HG02970 (cell line): ENCODE measurements around the gene PPP1CA.
"Not testable (repeated sequence)": the region's sequence is repeated elsewhere in the genome, so short reads cannot be mapped to it uniquely, and the experiment has no call there.

Experiments
- ATAC-seq: cut with Tn5 transposase; IDR thresholded peaks from one replicate; pipeline ENCODE4 v1.9.1; 2021; ENCODE audit warnings: mild to moderate bottlenecking, moderate library complexity, moderate number of reproducible peaks; ENCODE audit not compliant: unreplicated experiment, low FRiP score

The PPP1CA gene

GRCh38 chr11:67435031-67435726, 33.5 kb upstream of the PPP1CA start:
- no peak for ATAC-seq

GRCh38 chr11:67434395-67434881, 32.8 kb upstream of the PPP1CA start:
- ATAC-seq: no peak

DNA sequence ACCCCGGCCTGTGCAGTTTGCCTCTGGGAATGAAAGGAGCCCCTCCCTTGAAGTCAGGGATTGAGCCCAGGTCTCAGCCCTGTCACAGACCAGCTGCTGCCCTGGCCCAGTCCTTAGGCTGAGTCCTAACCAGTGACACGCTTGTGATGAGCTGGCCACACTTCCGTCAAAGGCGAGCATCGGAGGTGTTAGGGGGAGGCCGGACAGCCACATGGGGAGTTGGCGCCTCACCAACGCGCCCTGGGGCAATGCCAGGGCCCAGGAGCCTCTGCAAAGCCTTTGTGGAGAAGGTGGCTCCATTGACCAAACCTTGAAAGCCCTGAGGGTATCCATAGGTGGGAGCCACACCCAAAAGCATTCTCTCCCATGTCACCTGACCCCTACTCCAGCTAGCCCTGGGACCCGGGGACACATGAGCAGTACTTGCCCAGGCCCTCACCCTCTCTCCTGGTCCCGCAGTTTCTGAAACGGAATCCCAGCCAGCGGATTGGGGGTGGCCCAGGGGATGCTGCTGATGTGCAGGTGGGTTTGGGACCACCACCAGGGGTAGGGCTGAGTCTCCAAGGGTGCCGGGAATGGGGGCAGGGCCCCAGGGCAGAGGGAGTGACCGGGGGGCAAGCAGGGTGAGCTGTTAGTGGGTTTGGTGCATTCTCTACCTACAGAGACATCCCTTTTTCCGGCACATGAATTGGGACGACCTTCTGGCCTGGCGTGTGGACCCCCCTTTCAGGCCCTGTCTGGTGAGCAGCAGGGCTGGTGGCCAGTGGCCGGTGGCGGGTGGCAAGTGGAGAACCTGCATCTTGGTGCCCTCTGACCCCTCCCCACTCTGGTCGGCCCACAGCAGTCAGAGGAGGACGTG, 32.1 kb upstream of the PPP1CA start:
- ATAC-seq: no peak

- no peak for ATAC-seq
Observed at GRCh38 chr11:67432655-67433349, 31.1 kb upstream of the PPP1CA start.

GRCh38 chr11:67431346-67432249, 29.9 kb upstream of the PPP1CA start:
- ATAC-seq: no peak

- ATAC-seq: no peak
Observed at GRCh38 chr11:67429722-67430121, 28.1 kb upstream of the PPP1CA start.

- ATAC-seq: no peak
Observed at GRCh38 chr11:67429038-67429668, 27.5 kb upstream of the PPP1CA start.

DNA sequence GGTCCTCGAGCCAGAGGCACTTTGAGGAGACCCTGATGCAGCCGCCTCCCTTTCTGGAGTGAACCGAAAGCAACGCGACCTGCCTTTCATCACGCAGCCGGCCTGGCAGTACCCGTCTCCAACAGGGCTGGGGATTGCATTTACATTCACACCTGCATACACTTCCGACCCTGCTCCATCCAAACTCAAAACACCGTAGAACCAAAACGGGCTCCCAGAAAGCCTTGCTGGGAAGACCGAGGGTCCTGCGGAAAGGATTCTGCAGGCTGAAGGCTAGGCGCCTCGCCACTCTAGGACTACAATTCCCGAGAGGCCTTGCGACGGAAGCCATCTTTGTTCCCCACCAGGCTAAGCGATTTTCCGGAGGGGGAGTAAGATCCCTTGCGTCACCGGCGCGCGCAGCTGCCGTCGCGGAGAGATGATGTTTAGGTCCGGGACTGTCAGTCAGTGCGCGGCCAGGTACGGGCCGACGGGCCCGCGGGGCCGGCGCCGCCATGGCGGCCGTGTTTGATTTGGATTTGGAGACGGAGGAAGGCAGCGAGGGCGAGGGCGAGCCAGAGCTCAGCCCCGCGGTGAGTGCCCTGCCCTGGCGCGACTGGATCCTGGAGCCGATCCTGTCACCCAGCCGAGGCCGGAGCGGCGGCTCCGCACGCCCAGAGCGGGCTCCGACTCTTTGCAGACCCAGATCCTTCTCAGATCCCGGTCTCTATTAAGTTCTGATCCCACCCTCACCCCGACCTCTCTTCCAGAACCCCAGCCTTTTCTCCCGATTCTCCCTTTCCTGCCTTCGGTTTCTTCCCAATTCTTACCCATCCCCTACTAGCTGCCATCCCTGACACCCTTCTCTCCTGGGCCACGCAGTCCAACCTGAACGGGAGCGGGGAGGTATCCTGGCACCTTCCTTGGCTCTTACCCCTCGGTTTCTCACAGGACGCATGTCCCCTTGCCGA, 26.7 kb upstream of the PPP1CA start, which contains the start of gene RPS6KB2:
Gene RPS6KB2, plus strand, starts transcription at position 443 of the 950 bp plus-strand sequence. Its CDS starts 52 bp downstream, at position 495.
- peak; percentile 90 for ATAC-seq

GRCh38 chr11:67427364-67427859, 25.8 kb upstream of the PPP1CA start:
- not testable (repeated sequence) for ATAC-seq

DNA sequence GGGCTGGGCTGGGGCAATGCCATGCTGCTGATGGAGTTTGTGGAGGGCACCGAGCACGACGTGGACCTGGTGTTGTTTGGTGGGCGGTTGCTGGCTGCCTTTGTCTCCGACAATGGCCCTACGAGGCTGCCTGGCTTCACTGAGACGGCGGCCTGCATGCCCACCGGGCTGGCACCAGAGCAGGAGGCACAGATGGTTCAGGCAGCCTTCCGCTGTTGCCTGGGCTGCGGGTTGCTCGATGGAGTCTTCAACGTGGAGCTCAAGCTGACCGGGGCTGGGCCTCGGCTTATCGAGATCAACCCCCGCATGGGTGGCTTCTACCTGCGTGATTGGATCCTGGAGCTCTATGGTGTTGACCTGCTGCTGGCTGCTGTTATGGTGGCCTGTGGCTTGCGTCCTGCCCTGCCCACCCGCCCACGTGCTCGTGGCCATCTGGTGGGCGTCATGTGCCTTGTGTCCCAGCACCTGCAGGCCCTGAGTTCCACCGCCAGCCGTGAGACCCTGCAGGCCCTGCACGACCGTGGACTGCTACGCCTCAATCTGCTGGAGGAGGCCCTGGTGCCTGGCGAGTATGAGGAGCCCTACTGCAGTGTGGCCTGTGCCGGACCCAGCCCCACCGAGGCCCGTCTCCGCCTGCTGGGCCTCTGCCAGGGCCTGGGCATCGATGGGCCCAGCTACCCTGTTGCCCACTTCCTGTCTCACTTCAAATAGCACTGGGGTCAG, 22.4 kb upstream of the PPP1CA start:
- ATAC-seq: no peak

- ATAC-seq: no peak
Observed at GRCh38 chr11:67423466-67423865, 21.8 kb upstream of the PPP1CA start.

- no peak for ATAC-seq
Observed at GRCh38 chr11:67422891-67423290, 21.2 kb upstream of the PPP1CA start.

GRCh38 chr11:67421430-67422031, 19.9 kb upstream of the PPP1CA start:
- ATAC-seq: no peak

- ATAC-seq: peak; percentile 85
Observed at GRCh38 chr11:67420646-67421429, 19.2 kb upstream of the PPP1CA start.

DNA sequence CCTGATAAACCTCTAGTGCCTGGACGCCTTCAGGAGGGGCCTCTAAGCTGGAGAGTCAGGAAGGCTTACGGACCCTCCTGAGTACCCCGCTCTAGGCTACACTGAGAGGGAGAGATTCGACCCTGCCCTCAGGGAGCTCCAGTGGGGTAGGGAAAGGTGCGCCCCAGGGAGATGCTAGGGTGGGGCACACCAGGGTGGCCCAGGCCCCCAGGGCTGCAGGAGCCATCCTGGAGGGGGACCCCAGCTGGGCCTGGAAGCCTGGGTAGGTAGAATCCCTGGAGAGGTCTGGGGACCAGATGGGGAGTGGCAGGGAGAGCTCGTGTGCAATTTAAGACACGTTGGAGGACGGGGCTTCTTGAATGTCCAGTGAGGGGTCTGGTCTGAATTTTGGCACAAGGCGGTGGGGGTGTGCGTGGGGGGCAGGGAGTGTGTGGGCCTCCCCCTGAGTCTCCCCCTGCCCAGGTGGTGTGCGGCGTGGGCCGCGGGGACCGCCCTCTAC, 18.5 kb upstream of the PPP1CA start:
- no peak for ATAC-seq
